Esophagus muscularis mucosa (tissue), 4 donors: ENCODE data around the gene GMEB2. TPM values are rescaled to one million over a fixed set of nuclear protein-coding genes. Genes with fewer than 3 reads are reported as not detected.

ENCODE experiments used
- DNase-seq: peaks from one replicate; pipeline ENCODE4 v3.0.0-alpha.2; 2017; ENCODE audit errors: extremely low spot score
- H3K27ac ChIP-seq, 4 donors: fragments of 200-600 bp; sonication (generic); replicated peaks in 1 of 4; 1 replicate in 3 of 4; 2 replicates in 1 of 4; pipeline ENCODE4 v1.5.1; 2016 to 2019; ENCODE audit warnings: mild to moderate bottlenecking in 1 of 4
- H3K27me3 ChIP-seq, 4 donors: fragments of 200-600 bp; sonication (generic); one replicate each; pipeline versions ENCODE4 v1.5.1 to v1.6.0; 2016 to 2019
- H3K36me3 ChIP-seq, 4 donors: fragments of 200-600 bp; sonication (generic); one replicate each; pipeline ENCODE4 v1.5.1; 2016 to 2019
- H3K4me1 ChIP-seq, 4 donors: fragments of 200-600 bp; sonication (generic); one replicate each; pipeline ENCODE4 v1.5.1; 2016 to 2019
- H3K4me3 ChIP-seq, 4 donors: fragments of 200-600 bp; sonication (generic); 1 replicate in 2 of 4; 2 replicates in 2 of 4; pipeline ENCODE4 v1.5.1; 2016 to 2019; ENCODE audit warnings: mild to moderate bottlenecking in 4 of 4, moderate library complexity in 1 of 4
- H3K9me3 ChIP-seq, 4 donors: fragments of 200-600 bp; sonication (generic); 1 replicate in 3 of 4; 2 replicates in 1 of 4; pipeline ENCODE4 v1.5.1; 2016 to 2019
- EP300 ChIP-seq: sonication (generic); formaldehyde crosslinking; IDR thresholded peaks from one replicate; pipeline ENCODE4 v1.6.1; 2017; ENCODE audit warnings: antibody characterized with exemption
- POLR2A ChIP-seq: fragments of 450-650 bp; IDR thresholded peaks from one replicate; pipeline ENCODE4 v1.6.1; 2017; ENCODE audit warnings: antibody characterized with exemption, moderate library complexity, mild to moderate bottlenecking, low read depth
- POLR2AphosphoS5 ChIP-seq, 2 donors: sonication (generic); formaldehyde crosslinking; IDR thresholded peaks; one replicate each; pipeline ENCODE4 v1.6.1; 2017; ENCODE audit warnings: antibody characterized with exemption in 2 of 2
- WGBS: methylation state at CpG from one replicate; pipeline ENCODE4 v1.1.5; 2018; 5-methylcytosine and 5-hydroxymethylcytosine counted together
- intact Hi-C: fragments of 100-400 bp; cut with DNase I; formaldehyde crosslinking; loops from one replicate; pipeline ENCODE4 v1.15.1; 2023
- total RNA-seq, 4 donors: library from RNA; depleted of rRNA; stranded (reverse); fragments of >200 nt; gene quantifications; one replicate each; pipeline versions ENCODE4 v1.1.0 to v1.2.1, GENCODE V29; 2016
- TF ChIP-seq, protein P1 (sequence below), 3 experiments: fragments of 200-600 bp in 2 of 3; fragments of 450-650 bp in 1 of 3; sonication (generic) in 2 of 3; IDR thresholded peaks; one replicate each; pipeline ENCODE4 v1.5.1; 2017 to 2019; ENCODE audit warnings: antibody characterized with exemption in 3 of 3, mild to moderate bottlenecking in 2 of 3, moderate library complexity in 1 of 3

The GMEB2 gene
- total RNA-seq, 4 donors from 2014 or later: 11.1 to 19.1 (median 14.0) TPM

DNA sequence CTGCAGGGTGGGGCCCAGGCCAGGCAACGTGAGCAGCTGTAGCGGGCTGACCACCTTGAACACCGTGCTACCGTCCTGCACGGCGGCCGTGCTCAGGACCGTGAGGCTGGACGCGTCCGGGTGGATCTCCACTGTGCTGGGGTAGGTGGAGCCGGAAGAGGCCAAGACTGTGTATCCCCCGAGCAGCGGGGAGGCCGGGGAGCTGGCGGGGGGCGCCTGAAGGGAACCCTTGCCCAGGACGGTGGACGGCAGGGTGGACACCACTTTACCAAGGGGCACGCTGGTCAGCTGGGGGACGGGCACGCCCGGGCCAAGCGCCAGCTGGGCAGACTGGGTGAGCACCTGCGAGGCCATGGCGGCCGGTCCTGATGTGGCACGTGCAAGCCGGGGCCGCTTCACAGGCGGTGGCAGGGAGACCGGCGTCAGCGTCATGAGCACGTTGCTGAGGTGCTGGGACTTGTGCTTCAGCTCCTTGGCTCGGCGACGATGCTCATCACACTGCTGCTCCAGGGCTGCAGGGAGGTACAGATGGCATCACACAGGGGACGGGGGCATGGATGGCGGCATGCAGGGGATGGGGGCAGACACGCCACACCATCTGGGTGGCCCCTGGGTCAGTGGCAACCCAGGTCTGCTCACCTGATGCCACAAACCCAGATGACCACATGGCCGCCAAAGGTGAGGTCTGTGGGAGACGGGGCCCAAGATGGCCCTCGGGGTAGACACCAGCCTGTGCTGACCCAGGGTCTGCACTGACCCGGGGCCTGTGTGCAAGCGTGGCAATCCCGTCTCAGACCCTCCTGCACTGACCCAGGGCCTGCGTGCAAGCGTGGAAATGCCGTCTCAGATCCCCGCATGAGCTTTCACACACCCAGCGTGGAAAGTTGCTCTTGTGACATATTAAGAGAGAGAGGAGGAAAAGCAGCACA is 36.4 kb downstream of the GMEB2 start:
- H3K36me3 ChIP-seq: peaks cover 30 to 83% (median 74%) of the 10 kb centered on the region in 4 donors
- no peaks in the 10 kb centered on the region for H3K9me3 ChIP-seq
- no peak overlapping the region for H3K4me3 ChIP-seq
- DNase-seq: no peak
- H3K27ac ChIP-seq: no peak overlapping the region
- intact Hi-C loops: no loop called here
- no peak for TF ChIP-seq POLR2AphosphoS5 (IDR thresholded peaks at IDR 0.05)
- H3K27me3 ChIP-seq: no peaks in the 10 kb centered on the region
- 94% methylated on average over 41 of the region's 52 CpGs for WGBS
- peaks cover 0 to 11% (median 0%) of the 10 kb centered on the region in 4 donors for H3K4me1 ChIP-seq

DNA sequence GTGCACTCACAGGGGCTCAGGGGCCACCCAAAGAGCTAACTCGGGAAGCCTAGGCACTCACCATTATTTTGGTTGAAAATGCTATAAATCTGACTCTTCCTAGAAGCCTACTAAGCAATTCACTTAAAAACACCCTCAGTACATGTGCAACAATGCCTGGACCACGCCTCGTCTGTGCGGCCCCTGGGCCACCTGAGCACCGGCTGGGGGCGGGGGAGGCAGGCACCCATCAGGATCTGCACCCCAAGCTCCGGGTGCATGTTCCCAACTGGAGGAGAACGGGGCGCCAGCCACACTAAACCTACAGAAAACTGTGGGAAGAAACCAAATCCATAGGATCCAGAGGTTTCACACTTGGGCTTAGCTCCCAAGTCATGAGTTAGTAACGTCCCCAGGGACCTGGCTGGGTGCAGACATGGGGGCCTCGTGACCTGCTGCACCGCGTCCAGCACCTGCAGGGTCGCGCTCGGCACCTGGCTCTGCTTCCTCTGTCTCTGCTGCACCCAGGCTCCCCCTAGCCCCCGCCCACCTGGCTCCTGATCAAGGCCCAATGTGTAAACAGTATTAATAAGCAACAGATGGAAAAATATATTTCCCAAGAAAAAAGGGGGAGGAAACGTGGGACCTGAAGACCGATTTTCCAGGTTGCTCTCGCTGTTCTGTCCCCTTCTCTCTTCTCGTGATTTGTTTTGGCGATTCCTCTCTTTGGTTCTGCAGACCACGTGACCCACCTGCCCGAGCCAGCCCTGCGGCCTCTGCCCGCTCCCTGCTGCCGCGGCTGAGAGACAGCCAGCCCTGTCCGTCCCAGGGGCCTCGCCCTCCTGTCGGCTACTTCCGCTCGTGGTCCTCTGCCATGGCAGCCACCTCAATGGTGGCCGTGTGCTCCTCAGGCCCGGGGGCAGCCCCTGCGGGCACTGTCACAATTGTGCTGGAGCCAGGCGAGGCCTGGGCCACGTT is 37.4 kb downstream of the GMEB2 start:
- DNase-seq: no peak
- no peaks in the 10 kb centered on the region for H3K9me3 ChIP-seq
- TF ChIP-seq POLR2AphosphoS5 (IDR thresholded peaks at IDR 0.05): no peak
- TF ChIP-seq, protein P1, sequence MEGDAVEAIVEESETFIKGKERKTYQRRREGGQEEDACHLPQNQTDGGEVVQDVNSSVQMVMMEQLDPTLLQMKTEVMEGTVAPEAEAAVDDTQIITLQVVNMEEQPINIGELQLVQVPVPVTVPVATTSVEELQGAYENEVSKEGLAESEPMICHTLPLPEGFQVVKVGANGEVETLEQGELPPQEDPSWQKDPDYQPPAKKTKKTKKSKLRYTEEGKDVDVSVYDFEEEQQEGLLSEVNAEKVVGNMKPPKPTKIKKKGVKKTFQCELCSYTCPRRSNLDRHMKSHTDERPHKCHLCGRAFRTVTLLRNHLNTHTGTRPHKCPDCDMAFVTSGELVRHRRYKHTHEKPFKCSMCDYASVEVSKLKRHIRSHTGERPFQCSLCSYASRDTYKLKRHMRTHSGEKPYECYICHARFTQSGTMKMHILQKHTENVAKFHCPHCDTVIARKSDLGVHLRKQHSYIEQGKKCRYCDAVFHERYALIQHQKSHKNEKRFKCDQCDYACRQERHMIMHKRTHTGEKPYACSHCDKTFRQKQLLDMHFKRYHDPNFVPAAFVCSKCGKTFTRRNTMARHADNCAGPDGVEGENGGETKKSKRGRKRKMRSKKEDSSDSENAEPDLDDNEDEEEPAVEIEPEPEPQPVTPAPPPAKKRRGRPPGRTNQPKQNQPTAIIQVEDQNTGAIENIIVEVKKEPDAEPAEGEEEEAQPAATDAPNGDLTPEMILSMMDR (IDR thresholded peaks at IDR 0.05): no peak
- no peak overlapping the region for H3K4me3 ChIP-seq
- H3K4me1 ChIP-seq: peaks cover 0 to 9% (median 0%) of the 10 kb centered on the region in 4 donors
- no peak overlapping the region for H3K27ac ChIP-seq
- intact Hi-C loops: no loop called here
- 93% methylated on average over 30 of the region's 38 CpGs for WGBS
- H3K36me3 ChIP-seq: peaks cover 30 to 75% (median 67%) of the 10 kb centered on the region in 4 donors
- no peaks in the 10 kb centered on the region for H3K27me3 ChIP-seq

DNA sequence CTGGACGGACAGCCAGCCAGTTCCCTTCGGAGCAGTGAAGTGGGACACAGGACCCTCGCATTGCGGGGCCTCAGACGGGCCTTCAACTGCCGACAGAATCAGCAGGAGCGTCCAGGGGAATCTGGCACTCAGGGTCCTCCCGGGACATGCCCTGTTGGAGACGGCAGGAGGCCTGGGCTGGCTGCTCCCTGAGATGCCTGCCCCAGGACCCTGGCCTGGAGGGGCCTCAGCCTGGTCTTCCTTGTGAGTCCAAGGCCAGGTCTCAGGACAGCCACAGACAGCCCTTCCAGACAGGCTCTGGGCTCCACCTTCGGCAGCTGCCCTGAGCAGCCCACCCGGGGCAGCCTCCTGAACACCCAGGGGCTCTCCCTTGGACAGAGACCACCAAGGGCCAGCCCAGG is 38.3 kb downstream of the GMEB2 start:
- Histone ChIP-seq H3K4me1 (peaks cover 0 to under 1% (median 0%) of the 10 kb centered on the region in 4 donors), H3K36me3 (peaks cover 30 to 66% (median 59%) of the 10 kb centered on the region in 4 donors), H3K27ac (no peak overlapping the region), H3K4me3 (no peak overlapping the region), H3K27me3 (no peaks in the 10 kb centered on the region), H3K9me3 (no peaks in the 10 kb centered on the region)
- intact Hi-C loops: no loop called here
- no peak for DNase-seq
- 90% methylated on average over 7 of the region's 11 CpGs for WGBS
- TF ChIP-seq POLR2A (no peak), EP300 (no peak)
- TF ChIP-seq, protein P1 (IDR thresholded peaks at IDR 0.05): no peak

DNA sequence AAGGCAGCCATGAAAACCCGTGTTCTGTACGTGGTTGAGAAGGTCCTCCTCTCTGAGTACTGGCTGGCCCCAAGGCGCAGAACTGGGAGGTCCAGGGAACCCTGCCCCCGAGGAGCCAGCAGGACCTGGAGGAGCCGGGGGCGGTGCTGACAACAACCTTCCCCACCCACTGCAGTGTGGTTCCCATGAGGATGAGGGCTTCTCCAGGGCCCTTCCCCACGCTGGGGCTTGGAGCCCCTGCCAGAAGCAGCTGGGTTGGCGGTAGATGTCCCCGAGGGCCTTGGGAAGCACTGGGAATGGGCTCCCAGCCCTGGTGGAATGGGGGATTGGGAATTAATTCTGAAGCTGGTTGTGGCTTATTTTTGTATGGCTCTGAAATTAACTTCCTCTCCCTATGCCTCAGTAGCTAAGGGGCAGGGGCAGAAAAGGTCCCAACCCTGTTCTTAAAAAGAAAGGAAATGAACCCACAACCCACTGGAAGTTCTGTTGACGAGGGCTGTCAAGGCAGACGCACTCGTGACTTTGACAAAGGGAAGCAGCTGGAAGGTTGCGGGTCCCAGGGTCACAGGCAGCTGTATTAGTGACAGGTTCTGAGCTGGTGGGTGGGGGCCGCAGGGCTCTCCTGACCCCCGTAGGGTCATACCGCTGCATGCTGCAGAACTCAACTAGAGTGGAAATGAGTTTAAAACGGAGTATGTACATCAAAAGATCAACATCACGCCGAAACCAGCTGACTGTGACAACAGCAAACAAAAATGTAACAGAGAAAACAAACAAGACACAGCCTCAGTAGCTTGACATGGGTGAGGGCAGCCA is 38.9 kb downstream of the GMEB2 start:
- Histone ChIP-seq H3K9me3 (no peaks in the 10 kb centered on the region), H3K36me3 (peaks cover 30 to 60% (median 53%) of the 10 kb centered on the region in 4 donors), H3K4me1 (peaks cover 0 to 5% (median 0%) of the 10 kb centered on the region in 4 donors), H3K4me3 (no peak overlapping the region), H3K27ac (no peak overlapping the region), H3K27me3 (no peaks in the 10 kb centered on the region)
- intact Hi-C loops: no loop called here
- TF ChIP-seq, protein P1 (IDR thresholded peaks at IDR 0.05): no peak
- TF ChIP-seq POLR2AphosphoS5 (IDR thresholded peaks at IDR 0.05): no peak
- TF ChIP-seq POLR2A: no peak
- no peak for TF ChIP-seq EP300
- DNase-seq: no peak
- WGBS: 69% methylated on average over 19 of the region's 19 CpGs
